ENCODE measurements around the gene CYSTM1. TPM values are rescaled to one million over a fixed set of nuclear protein-coding genes. Genes with fewer than 3 reads are reported as not detected.

CYSTM1 gene
- total RNA-seq, 1 donor from 2014 or later: 27.0 TPM

- DNase-seq (ENCODE audit: low read depth): no peak
Measured at GRCh38 chr5:140258016-140258415, 83.0 kb downstream of the CYSTM1 start.

- DNase-seq (ENCODE audit: low read depth): no peak
Measured at GRCh38 chr5:140258873-140259272, 83.9 kb downstream of the CYSTM1 start.

GRCh38 chr5:140259500-140259899 is 84.5 kb downstream of the CYSTM1 start:
- DNase-seq (ENCODE audit: low read depth): peak; percentile 63

GRCh38 chr5:140260089-140260656 is 85.2 kb downstream of the CYSTM1 start:
- no peak for DNase-seq (ENCODE audit: low read depth)

GRCh38 chr5:140261403-140262171 is 86.6 kb downstream of the CYSTM1 start:
- peak; percentile 95 for DNase-seq (ENCODE audit: low read depth)

GRCh38 chr5:140262221-140262620 is 87.2 kb downstream of the CYSTM1 start:
- DNase-seq (ENCODE audit: low read depth): no peak

- DNase-seq (ENCODE audit: low read depth): no peak
Measured at GRCh38 chr5:140262839-140263238, 87.9 kb downstream of the CYSTM1 start.

- DNase-seq (ENCODE audit: low read depth): no peak
Measured at GRCh38 chr5:140265845-140266244, 90.9 kb downstream of the CYSTM1 start.

GRCh38 chr5:140266471-140267200 is 91.6 kb downstream of the CYSTM1 start:
- DNase-seq (ENCODE audit: low read depth): no peak

GRCh38 chr5:140267201-140267540 is 92.2 kb downstream of the CYSTM1 start:
- DNase-seq (ENCODE audit: low read depth): no peak

- no peak for DNase-seq (ENCODE audit: low read depth)
Measured at GRCh38 chr5:140267559-140268018, 92.6 kb downstream of the CYSTM1 start.

GRCh38 chr5:140270008-140270407 is 95.0 kb downstream of the CYSTM1 start:
- DNase-seq (ENCODE audit: low read depth): no peak

- no peak for DNase-seq (ENCODE audit: low read depth)
Measured at GRCh38 chr5:140273401-140273877, 98.5 kb downstream of the CYSTM1 start.

GRCh38 chr5:140275837-140276236 is 100.8 kb downstream of the CYSTM1 start:
- DNase-seq (ENCODE audit: low read depth): no peak

GRCh38 chr5:140282266-140282665 is 107.3 kb downstream of the CYSTM1 start:
- DNase-seq (ENCODE audit: low read depth): no peak

- DNase-seq (ENCODE audit: low read depth): no peak
Measured at GRCh38 chr5:140284013-140284412, 109.0 kb downstream of the CYSTM1 start.

- no peak for DNase-seq (ENCODE audit: low read depth)
Measured at GRCh38 chr5:140286424-140286823, 111.4 kb downstream of the CYSTM1 start.

GRCh38 chr5:140287801-140288521 is 113.0 kb downstream of the CYSTM1 start:
- DNase-seq (ENCODE audit: low read depth): no peak

- DNase-seq (ENCODE audit: low read depth): no peak
Measured at GRCh38 chr5:140292212-140293036, 117.4 kb downstream of the CYSTM1 start.
